Astrocyte of the cerebellum (primary cell): Measurements from ENCODE around the gene PLXNC1.

Experiments
- DNase-seq: peaks from one replicate; pipeline ENCODE4 v3.0.0-alpha.2; 2011; ENCODE audit warnings: low read depth
- H3K4me3 ChIP-seq: 2 replicates; pipeline ENCODE4 v1.5.1; 2011; ENCODE audit warnings: mild to moderate bottlenecking, low read depth, low read length, moderate library complexity
- in situ Hi-C: cut with HindIII; loops from 2 replicates; pipeline ENCODE4 v1.10.0; 2017; ENCODE audit warnings: low sequenced_read_pairs
- TF ChIP-seq, protein P1 (sequence below): IDR thresholded peaks from 2 replicates; pipeline ENCODE4 v1.5.1; 2012; ENCODE audit warnings: low read length, low read depth, moderate library complexity, mild to moderate bottlenecking; ENCODE audit errors: missing control alignments

The PLXNC1 gene

DNA sequence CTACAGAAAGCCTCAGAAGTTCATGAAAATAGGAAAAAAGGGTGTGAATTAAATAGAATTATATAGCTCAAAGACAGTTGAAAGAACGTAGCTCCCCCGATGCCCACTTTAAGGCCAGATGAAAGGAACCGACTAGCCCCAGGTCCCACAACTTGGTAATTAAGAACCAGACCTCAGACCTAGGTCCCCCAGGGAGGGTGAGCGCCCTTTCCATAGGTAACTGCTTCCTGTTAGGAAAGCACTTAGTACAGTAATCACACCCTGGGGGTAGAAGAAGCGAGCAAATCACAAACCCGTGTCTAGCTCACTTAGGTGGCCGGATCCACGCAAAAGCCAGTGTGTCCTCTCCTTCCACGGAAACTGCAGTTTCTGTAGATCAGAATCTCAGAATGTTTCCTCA is 77.1 kb downstream of the PLXNC1 start:
- DNase-seq = no peak
- in situ Hi-C loops = no loop called here
- H3K4me3 ChIP-seq = no peak overlapping the region
- TF ChIP-seq, protein P1, sequence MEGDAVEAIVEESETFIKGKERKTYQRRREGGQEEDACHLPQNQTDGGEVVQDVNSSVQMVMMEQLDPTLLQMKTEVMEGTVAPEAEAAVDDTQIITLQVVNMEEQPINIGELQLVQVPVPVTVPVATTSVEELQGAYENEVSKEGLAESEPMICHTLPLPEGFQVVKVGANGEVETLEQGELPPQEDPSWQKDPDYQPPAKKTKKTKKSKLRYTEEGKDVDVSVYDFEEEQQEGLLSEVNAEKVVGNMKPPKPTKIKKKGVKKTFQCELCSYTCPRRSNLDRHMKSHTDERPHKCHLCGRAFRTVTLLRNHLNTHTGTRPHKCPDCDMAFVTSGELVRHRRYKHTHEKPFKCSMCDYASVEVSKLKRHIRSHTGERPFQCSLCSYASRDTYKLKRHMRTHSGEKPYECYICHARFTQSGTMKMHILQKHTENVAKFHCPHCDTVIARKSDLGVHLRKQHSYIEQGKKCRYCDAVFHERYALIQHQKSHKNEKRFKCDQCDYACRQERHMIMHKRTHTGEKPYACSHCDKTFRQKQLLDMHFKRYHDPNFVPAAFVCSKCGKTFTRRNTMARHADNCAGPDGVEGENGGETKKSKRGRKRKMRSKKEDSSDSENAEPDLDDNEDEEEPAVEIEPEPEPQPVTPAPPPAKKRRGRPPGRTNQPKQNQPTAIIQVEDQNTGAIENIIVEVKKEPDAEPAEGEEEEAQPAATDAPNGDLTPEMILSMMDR = no peak

GRCh38 chr12:94225947-94226630 is 77.7 kb downstream of the PLXNC1 start:
- in situ Hi-C loops = no loop called here
- TF ChIP-seq, protein P1 = no peak
- no peak overlapping the region for H3K4me3 ChIP-seq
- DNase-seq = no peak

DNA sequence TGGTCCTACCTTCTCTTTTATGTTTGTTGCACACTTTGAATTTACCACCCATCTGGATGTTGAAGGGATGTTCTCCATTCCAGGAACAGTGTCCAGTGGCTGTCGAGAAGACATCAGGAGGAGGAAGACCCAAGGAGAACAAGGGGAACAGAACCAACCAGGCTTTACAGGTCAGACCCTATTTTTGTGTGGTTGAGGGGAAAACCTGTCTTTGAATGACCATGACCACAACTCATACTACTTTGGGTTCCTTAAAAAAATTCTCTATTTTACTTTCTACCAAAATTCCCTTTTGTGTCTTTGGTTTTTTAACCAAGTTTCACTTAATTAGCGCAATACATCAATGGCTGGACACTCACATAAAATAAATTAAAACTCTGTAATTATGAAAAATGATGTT is 78.7 kb downstream of the PLXNC1 start:
- in situ Hi-C loops = no loop called here
- no peak for DNase-seq
- no peak overlapping the region for H3K4me3 ChIP-seq
- TF ChIP-seq, protein P1 = no peak

DNA sequence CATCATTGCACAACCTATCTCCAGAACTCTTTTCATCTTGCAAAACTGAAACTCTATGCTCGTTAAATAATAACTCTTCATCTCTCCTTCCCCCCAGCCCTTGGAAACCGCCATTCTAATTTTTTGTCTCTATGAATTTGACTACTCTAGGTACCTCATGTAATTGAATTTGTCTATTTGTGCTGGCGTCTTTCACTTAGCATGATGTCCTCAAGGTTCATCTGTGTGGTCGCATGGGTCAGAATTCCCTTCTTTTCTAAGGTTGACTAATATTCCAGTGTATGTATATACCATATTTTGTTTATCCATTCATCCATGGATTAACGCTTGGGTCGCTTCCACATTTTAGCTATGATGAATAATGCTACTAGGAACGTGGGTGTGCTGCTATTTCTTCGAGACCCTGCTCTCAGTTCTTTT is 80.1 kb downstream of the PLXNC1 start:
- H3K4me3 ChIP-seq = no peak overlapping the region
- in situ Hi-C loops = no loop called here
- no peak for DNase-seq
- TF ChIP-seq, protein P1 = no peak

DNA sequence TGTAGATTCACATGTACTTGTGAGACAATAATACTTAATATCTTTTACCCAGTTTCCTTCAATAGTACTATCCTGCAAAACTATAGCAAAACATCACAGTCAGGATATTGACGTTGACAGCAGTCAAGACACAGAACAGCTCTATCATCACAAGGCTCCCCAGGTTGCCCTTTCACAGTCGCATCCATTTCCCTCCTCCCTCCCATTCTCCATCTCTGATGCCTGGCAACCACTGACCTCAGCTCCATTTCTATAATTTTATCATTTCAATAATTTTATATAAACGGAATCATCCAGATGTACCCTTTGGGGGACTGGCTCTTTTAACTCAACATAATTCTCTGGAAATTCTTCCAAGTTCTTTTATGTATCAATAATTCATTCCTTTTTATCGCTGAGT is 81.5 kb downstream of the PLXNC1 start:
- no peak for DNase-seq
- no peak overlapping the region for H3K4me3 ChIP-seq
- TF ChIP-seq, protein P1 = no peak
- in situ Hi-C loops = no loop called here

- no peak for DNase-seq
- TF ChIP-seq, protein P1 = no peak
- no peak overlapping the region for H3K4me3 ChIP-seq
- in situ Hi-C loops = no loop called here
These were observed 82.1 kb downstream of the PLXNC1 start for GRCh38 chr12:94230357-94230905.
